B cell (primary cell): ENCODE data around the gene DIS3L2. TPM values are rescaled to one million over a fixed set of nuclear protein-coding genes. Genes with fewer than 3 reads are reported as not detected.
"Not testable (repeated sequence)": the region's sequence is repeated elsewhere in the genome, so short reads cannot be mapped to it uniquely, and the experiment has no call there.

Experiments used
- ATAC-seq: fragments of 200-7000 bp; cut with Tn5 transposase; one replicate; pipeline ENCODE4 v1.10.0; 2021; ENCODE audit warnings: low read depth, mild to moderate bottlenecking, moderate number of reproducible peaks, moderate library complexity
- CTCF ChIA-PET: fragments of 350-600 bp; sonication (Branson Sonifier 250); formaldehyde crosslinking; loops from one replicate; lab custom pipeline; 2021; ENCODE audit warnings: antibody characterized with exemption, inconsistent platforms; lab: Charles Lee
- POLR2A ChIA-PET: fragments of 350-600 bp; sonication (Branson Sonifier 250); formaldehyde crosslinking; loops from one replicate; lab custom pipeline; 2021; ENCODE audit warnings: antibody characterized with exemption; lab: Charles Lee
- DNase-seq: peaks from one replicate; pipeline ENCODE4 v3.0.0; 2013
- H2AFZ ChIP-seq: 2 replicates; pipeline ENCODE4 v1.6.1; 2012; ENCODE audit warnings: mild to moderate bottlenecking, low read depth, low read length; ENCODE audit not compliant: insufficient read depth, poor library complexity, severe bottlenecking
- H3K27ac ChIP-seq, 2 donors: 1 replicate in 1 of 2; 2 replicates in 1 of 2; pipeline ENCODE4 v1.5.1; 2012 to 2013; ENCODE audit warnings: low read length in 2 of 2, mild to moderate bottlenecking in 2 of 2, moderate library complexity in 1 of 2
- H3K27me3 ChIP-seq, 4 experiments: fragments of 200-600 bp in 1 of 4; sonication (generic) in 1 of 4; replicated peaks in 1 of 4; 1 replicate in 2 of 4; 2 replicates in 2 of 4; pipeline versions ENCODE4 v1.6.1 to v1.7.0; 2013 to 2016; ENCODE audit warnings: low read length in 3 of 4, mild to moderate bottlenecking in 2 of 4, mixed read lengths in 1 of 4, moderate library complexity in 1 of 4; ENCODE audit not compliant: insufficient read depth in 4 of 4, control insufficient read depth in 3 of 4; ENCODE audit errors: control extremely low read depth in 1 of 4
- H3K36me3 ChIP-seq, 2 experiments: replicated peaks in 1 of 2; 1 replicate in 1 of 2; 2 replicates in 1 of 2; pipeline versions ENCODE4 v1.6.1 to v1.7.1; 2013; ENCODE audit warnings: low read length in 1 of 2; ENCODE audit not compliant: insufficient read depth in 2 of 2, control insufficient read depth in 1 of 2; ENCODE audit errors: control extremely low read depth in 1 of 2, extremely low read depth in 1 of 2
- H3K4me1 ChIP-seq, 2 donors: fragments of 200-600 bp in 1 of 2; sonication (generic) in 1 of 2; 1 replicate in 1 of 2; 2 replicates in 1 of 2; pipeline versions ENCODE4 v1.5.1 to v1.6.1; 2013 to 2017; ENCODE audit warnings: low read length in 2 of 2; ENCODE audit not compliant: control insufficient read depth in 2 of 2, insufficient read depth in 2 of 2
- H3K4me2 ChIP-seq: replicated peaks from 2 replicates; pipeline ENCODE3; 2012; ENCODE audit warnings: mild to moderate bottlenecking, low read depth, low read length; ENCODE audit not compliant: poor library complexity, severe bottlenecking
- H3K4me3 ChIP-seq, 5 experiments: fragments of 200-600 bp in 1 of 5; sonication (generic) in 1 of 5; 1 replicate in 3 of 5; 2 replicates in 2 of 5; pipeline versions ENCODE4 v1.5.1 to v1.7.0; 2011 to 2016; ENCODE audit warnings: low read length in 4 of 5, mild to moderate bottlenecking in 4 of 5, low read depth in 2 of 5, control low read depth in 1 of 5, moderate library complexity in 1 of 5; ENCODE audit not compliant: insufficient read depth in 1 of 5; ENCODE audit errors: control extremely low read depth in 1 of 5, extremely low read depth in 1 of 5
- H3K79me2 ChIP-seq: fragments of 200-600 bp; sonication (generic); one replicate; pipeline ENCODE4 v1.6.0; 2016; ENCODE audit warnings: low read length; ENCODE audit not compliant: control insufficient read depth, insufficient read depth
- H3K9ac ChIP-seq: fragments of 200-600 bp; sonication (generic); 2 replicates; pipeline ENCODE4 v1.6.1; 2017; ENCODE audit warnings: mild to moderate bottlenecking, low read length, moderate library complexity
- H3K9me3 ChIP-seq, 3 donors: one replicate each; pipeline versions ENCODE4 v1.6.1 to v1.7.1; 2013; ENCODE audit warnings: low read length in 2 of 3; ENCODE audit not compliant: control insufficient read depth in 2 of 3, insufficient read depth in 1 of 3; ENCODE audit errors: control extremely low read depth in 1 of 3
- H4K20me1 ChIP-seq: 2 replicates; pipeline ENCODE4 v1.6.0; 2012; ENCODE audit warnings: mild to moderate bottlenecking, low read length; ENCODE audit not compliant: insufficient read depth, control insufficient read depth, poor library complexity, severe bottlenecking
- H3K27ac Mint-ChIP-seq: one replicate; pipeline ENCODE4 v1.8.0; 2021; ENCODE audit warnings: mixed read lengths
- H3K27me3 Mint-ChIP-seq: one replicate; pipeline ENCODE4 v1.8.0; 2021; ENCODE audit warnings: mixed read lengths
- H3K4me1 Mint-ChIP-seq: one replicate; pipeline ENCODE4 v1.8.0; 2021; ENCODE audit warnings: mixed read lengths
- H3K4me3 Mint-ChIP-seq: one replicate; pipeline ENCODE4 v1.8.0; 2021; ENCODE audit warnings: mixed read lengths
- H3K9me3 Mint-ChIP-seq: one replicate; pipeline ENCODE4 v1.8.0; 2022; ENCODE audit warnings: mixed read lengths; ENCODE audit not compliant: insufficient read depth
- EZH2 ChIP-seq: IDR thresholded peaks from 2 replicates; pipeline ENCODE4 v1.6.1; 2012; ENCODE audit warnings: borderline replicate concordance, low read depth, mild to moderate bottlenecking, moderate library complexity, low read length; ENCODE audit not compliant: insufficient read depth, poor library complexity, severe bottlenecking
- WGBS: methylation state at CpG from one replicate; pipeline ENCODE4 v1.1.5; 2013; ENCODE audit warnings: missing lambda C conversion rate; ENCODE audit not compliant: insufficient coverage; 5-methylcytosine and 5-hydroxymethylcytosine counted together
- intact Hi-C: fragments of 100-400 bp; cut with micrococcal nuclease; formaldehyde crosslinking; loops from one replicate; pipeline ENCODE4 v1.10.0; 2022
- polyA plus RNA-seq: library from polyadenylated mRNA; depleted of rRNA; stranded (reverse); fragments of >200 nt; gene quantifications from 2 replicates; pipeline ENCODE4 v1.2.3, GENCODE V29; 2012
- total RNA-seq, 2 donors: library from RNA; stranded (reverse); fragments of 120-200 nt in 1 of 2; gene quantifications; 1 replicate in 1 of 2; 2 replicates in 1 of 2; pipeline versions ENCODE4 v1.2.3 to v1.2.4, GENCODE V29; 2013 to 2022
- TF ChIP-seq, protein P1 (sequence below): fragments of 200-600 bp; IDR thresholded peaks from one replicate; pipeline ENCODE4 v1.8.0; 2022; ENCODE audit warnings: antibody characterized with exemption, mild to moderate bottlenecking

The DIS3L2 gene
- total and polyA plus RNA-seq, 2 donors (not counting 1 experiment from before 2014, with no cell fraction given): 34.5 to 70.1 TPM

- ChIA-PET POLR2A (no interaction called here), CTCF (no interaction called here)
- intact Hi-C loops: no loop called here
- Histone ChIP-seq H3K36me3 (no peaks in the 10 kb centered on the region), H3K27ac (no peak overlapping the region), H3K4me1 (peaks cover 10% of the 10 kb centered on the region in 2 donors), H3K9ac (no peak overlapping the region), H2AFZ (no peak overlapping the region), H3K9me3 (peaks cover 0 to 14% (median 0%) of the 10 kb centered on the region in 3 donors), H3K4me3 (no peak overlapping the region), H3K79me2 (no peaks in the 10 kb centered on the region), H4K20me1 (no peaks in the 10 kb centered on the region), H3K4me2 (no peak overlapping the region), H3K27me3 (peaks cover 0 to 2% (median 0%) of the 10 kb centered on the region in 4 experiments)
- DNase-seq: no peak
- H3K27ac Mint-ChIP-seq: no peak overlapping the region
- no peaks in the 10 kb centered on the region for H3K9me3 Mint-ChIP-seq
- H3K27me3 Mint-ChIP-seq: peaks cover 3% of the 10 kb centered on the region
- H3K4me3 Mint-ChIP-seq: no peak overlapping the region
- TF ChIP-seq, protein P1, sequence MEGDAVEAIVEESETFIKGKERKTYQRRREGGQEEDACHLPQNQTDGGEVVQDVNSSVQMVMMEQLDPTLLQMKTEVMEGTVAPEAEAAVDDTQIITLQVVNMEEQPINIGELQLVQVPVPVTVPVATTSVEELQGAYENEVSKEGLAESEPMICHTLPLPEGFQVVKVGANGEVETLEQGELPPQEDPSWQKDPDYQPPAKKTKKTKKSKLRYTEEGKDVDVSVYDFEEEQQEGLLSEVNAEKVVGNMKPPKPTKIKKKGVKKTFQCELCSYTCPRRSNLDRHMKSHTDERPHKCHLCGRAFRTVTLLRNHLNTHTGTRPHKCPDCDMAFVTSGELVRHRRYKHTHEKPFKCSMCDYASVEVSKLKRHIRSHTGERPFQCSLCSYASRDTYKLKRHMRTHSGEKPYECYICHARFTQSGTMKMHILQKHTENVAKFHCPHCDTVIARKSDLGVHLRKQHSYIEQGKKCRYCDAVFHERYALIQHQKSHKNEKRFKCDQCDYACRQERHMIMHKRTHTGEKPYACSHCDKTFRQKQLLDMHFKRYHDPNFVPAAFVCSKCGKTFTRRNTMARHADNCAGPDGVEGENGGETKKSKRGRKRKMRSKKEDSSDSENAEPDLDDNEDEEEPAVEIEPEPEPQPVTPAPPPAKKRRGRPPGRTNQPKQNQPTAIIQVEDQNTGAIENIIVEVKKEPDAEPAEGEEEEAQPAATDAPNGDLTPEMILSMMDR: no peak
- no peak for TF ChIP-seq EZH2
- peaks cover 13% of the 10 kb centered on the region for H3K4me1 Mint-ChIP-seq
- 74% methylated on average over 18 of the region's 20 CpGs for WGBS
- ATAC-seq: peak; percentile 39
These were observed 404.3 kb downstream of the DIS3L2 start for GRCh38 chr2:232365621-232366321.

DNA sequence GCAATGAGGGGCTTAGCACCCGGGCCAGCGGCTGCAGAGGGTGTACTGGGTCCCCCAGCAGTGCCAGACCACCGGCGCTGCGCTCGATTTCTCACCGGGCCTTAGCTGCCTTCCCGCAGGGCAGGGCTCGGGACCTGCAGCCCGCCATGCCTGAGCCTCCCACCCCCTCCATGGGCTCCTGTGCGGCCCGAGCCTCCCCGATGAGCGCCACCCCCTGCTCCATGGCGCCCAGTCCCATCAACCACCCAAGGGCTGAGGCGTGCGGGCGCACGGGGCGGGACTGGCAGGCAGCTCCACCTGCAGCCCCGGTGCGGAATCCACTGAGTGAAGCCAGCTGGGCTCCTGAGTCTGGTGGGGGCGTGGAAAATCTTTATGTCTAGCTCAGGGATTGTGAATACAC, 404.9 kb downstream of the DIS3L2 start:
- ATAC-seq, intact Hi-C loops, H3K27me3 Mint-ChIP-seq, H3K4me3 Mint-ChIP-seq, POLR2A ChIA-PET, H3K79me2 ChIP-seq, H3K27ac Mint-ChIP-seq, H3K4me2 ChIP-seq, H3K36me3 ChIP-seq, H3K27ac ChIP-seq, DNase-seq, H4K20me1 ChIP-seq, H3K9me3 Mint-ChIP-seq, H3K9ac ChIP-seq, H2AFZ ChIP-seq, CTCF ChIA-PET, H3K27me3 ChIP-seq, H3K4me3 ChIP-seq: not testable (repeated sequence)
- 90% methylated on average over 6 of the region's 23 CpGs for WGBS
- Histone ChIP-seq H3K9me3 (peaks cover 0 to 14% (median 0%) of the 10 kb centered on the region in 3 donors), H3K4me1 (peaks cover 10 to 13% of the 10 kb centered on the region in 2 donors)
- peaks cover 16% of the 10 kb centered on the region for H3K4me1 Mint-ChIP-seq
